OCI-LY1 (cell line): Measurements from ENCODE around the gene NPW.

Source experiments
- EZH2 ChIP-seq: fragments of 200-600 bp; sonication (generic), shearing (Covaris generic); IDR thresholded peaks from 2 replicates; pipeline ENCODE4 v1.8.0; 2017; ENCODE audit warnings: borderline replicate concordance, mixed run types, mild to moderate bottlenecking, antibody characterized with exemption, low read length, moderate library complexity, mixed read lengths
- TF ChIP-seq, protein P1 (sequence below): fragments of 200-600 bp; sonication (generic), shearing (Covaris generic); IDR thresholded peaks from 2 replicates; pipeline ENCODE4 v1.5.1; 2017; ENCODE audit warnings: mild to moderate bottlenecking, antibody characterized with exemption, low read length, moderate library complexity, mixed read lengths

DNA sequence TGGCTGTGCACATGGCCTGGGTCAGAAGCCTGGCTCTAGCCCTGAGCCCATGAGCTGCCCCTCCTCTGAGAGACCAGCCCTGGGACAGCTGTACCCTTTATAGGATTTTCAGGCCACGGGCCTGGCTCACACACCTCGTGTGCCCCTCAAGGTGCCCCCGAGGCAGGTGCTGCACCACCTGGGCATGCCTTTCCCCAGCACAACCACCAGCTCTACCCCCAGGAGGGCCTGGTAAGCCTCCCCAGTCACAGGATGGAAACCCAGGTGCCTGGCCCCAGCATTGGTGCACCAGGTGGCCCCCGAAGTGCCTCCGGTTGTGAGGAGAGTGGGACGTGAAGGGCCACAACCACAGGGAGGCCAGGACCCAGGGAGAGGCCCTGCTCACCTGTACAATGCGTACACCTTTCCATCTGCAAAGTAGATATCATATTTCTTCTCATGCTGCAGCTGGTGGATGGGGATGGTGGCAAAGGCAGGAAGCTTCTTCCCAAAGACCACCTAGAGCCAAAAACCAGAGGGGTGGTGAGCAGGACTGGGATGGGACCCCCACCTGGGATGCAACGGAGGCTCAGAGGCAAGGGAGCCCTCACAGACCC is 16.3 kb upstream of the NPW start:
- TF ChIP-seq, protein P1, sequence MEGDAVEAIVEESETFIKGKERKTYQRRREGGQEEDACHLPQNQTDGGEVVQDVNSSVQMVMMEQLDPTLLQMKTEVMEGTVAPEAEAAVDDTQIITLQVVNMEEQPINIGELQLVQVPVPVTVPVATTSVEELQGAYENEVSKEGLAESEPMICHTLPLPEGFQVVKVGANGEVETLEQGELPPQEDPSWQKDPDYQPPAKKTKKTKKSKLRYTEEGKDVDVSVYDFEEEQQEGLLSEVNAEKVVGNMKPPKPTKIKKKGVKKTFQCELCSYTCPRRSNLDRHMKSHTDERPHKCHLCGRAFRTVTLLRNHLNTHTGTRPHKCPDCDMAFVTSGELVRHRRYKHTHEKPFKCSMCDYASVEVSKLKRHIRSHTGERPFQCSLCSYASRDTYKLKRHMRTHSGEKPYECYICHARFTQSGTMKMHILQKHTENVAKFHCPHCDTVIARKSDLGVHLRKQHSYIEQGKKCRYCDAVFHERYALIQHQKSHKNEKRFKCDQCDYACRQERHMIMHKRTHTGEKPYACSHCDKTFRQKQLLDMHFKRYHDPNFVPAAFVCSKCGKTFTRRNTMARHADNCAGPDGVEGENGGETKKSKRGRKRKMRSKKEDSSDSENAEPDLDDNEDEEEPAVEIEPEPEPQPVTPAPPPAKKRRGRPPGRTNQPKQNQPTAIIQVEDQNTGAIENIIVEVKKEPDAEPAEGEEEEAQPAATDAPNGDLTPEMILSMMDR = no peak
- no peak for TF ChIP-seq EZH2
